AG09319 (cell line): ENCODE measurements around the gene ARRB1.

Source experiments
- DNase-seq: peaks from one replicate; pipeline ENCODE4 v3.0.0-alpha.2; 2010; ENCODE audit warnings: low read depth; ENCODE audit errors: extremely low read depth
- CTCF ChIP-seq: IDR thresholded peaks from 2 replicates; pipeline ENCODE4 v1.5.1; 2011; ENCODE audit warnings: low read depth, mild to moderate bottlenecking, inconsistent platforms, low read length, moderate library complexity

Gene ARRB1

DNA sequence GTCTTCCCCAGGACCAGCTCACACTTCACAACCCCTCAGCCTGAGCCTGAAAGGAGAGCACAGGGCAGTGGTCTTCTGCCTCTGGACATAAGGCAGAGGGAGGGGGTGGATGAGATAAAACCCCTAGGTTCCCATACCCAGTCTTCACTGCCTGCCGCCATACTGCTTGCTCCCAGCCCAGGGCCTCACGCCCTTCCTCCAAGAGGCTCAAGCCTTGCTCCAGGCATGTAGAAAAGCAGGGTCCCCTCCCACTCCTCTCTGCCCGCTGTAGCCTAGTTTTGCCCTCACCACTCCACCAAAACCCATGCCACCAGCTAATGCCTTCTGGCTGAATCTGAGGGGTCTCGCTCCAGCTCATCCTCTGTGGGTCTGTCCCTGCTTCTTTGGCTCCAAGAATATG, 5.2 kb downstream of the ARRB1 start:
- no peak for TF ChIP-seq CTCF
- DNase-seq = no peak

DNA sequence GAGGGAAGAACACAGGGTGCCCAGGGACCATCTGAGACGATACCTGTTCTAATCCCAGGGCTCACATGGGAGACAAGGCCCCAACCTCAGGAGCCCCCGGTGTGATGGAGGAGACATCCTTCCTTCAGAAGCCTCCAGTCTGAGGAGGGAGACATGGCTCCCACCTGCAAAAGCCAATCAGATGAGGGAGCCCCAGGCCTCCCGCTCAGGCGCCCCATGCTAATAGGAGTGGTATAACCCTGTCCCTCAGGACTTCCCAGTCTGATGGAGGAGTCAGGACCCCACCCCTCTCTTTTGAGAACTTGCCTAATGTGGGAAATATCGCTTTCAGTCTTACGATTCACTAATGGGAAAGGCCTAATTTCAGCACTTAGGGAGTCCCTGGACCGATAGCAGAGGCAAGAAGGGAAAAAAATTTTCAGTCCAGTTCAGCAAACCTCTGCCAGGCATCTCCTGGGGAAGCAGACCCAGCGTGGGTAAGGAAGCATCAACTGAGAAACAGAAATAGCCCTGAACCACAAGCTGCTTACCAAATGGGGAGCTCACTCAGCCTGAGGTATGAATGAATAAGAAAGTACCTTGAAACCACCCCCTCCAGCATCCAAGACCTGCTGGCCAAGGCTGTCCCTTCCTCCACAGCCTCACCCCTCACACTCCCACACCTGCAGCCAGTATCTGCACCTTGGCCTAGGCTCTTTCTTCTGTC, 5.9 kb downstream of the ARRB1 start:
- no peak for DNase-seq

DNA sequence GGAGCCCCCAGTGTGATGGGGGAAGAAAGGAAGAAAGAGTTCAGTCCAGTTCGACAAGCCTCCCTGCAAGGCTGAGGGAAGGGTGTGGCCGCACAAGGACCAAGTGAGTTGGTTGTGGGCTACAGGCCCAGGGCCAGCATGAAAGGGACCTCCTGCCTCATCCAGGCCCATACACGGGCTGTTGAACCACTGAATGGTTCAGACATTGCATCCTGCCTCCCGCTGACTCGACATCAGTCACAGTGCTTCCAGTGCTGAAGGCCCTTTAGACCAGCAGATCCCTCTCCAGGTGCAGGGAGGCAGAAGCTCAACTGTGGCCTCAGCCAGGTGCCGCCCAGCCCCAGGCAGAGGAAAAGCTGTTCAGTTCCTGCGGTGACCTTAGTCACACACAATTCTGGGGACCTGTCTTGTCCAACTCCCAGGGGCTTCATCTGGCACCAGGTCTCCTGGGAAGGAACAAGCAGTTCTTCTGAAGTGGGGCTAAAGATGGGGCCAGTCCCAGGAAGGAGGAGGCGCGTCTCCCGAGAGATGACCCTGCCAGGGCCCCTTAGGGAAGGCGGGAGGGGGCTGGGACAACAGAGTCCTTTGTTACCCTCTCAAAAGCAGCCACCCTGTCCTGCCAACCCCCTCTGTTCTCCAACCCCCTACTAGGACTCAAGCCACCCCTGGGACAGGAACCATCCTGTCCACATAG, 6.6 kb downstream of the ARRB1 start:
- TF ChIP-seq CTCF = no peak
- no peak for DNase-seq

More for the DNA sequence above, 5.9 kb downstream of the ARRB1 start:
- no peak for TF ChIP-seq CTCF

DNA sequence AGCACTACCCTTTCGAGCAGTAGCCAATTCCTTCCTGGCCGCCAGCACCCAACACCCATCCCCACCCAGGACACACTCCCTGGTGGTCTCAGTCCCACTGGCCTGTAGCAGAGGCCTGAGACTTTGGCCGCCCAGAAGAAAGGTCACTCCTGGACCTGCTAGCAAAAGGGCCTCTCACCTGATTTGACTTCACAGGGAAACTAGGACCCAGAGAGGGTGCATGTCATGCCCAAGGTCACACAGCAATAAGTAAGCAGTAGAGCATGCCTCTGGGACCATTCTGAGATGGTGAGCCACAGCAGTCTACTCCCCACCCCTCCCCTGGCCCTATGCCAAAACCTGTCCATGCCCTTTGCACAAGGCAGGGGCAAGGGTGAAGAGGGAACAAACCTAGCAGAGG, 7.3 kb downstream of the ARRB1 start:
- DNase-seq = no peak
- TF ChIP-seq CTCF = no peak

DNA sequence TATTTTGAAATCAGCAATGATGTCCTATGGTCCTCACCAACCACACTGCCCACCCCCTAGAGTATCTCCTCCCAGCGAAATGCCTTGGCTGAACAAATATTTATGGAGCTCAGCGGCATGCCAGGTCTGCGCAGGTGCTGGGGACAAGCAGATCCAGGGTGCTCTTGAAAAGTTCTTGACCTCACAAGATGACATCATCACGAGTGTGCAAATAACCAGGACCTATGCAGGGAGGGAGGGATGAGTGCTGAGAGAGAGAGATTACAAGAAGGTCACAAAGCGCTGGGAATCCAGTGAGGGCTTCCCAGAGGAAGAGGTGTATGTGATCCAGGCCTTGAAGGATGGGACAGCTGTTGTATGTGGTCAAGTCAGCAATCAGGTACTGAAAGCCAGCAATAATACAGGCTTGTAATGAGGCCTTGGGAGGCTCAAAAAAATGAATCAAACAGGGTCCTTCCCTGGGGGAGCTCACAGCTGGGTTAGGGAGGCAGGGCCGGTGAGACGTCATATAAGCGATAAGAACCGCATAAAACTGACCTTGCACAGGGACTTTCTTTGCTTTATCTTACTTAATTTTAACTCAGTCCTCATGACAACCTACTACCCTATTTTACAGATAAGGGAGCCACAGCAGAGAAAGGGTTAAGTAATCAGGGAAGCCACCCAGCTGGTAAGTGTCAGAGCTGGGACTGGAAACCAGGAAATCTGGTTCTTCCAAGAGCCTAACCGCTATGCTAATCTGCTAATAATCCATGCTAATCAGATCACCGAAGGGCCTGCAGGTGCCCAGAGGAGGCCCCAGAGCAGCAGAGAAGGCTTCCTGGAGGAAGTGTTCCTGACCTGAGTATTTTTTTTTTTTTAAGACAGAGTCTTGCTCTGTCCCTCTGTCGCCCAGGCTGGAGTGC, 8.2 kb downstream of the ARRB1 start:
- DNase-seq = no peak
- TF ChIP-seq CTCF = no peak

GRCh38 chr11:75342231-75342918, 9.1 kb downstream of the ARRB1 start:
- TF ChIP-seq CTCF = no peak
- DNase-seq = no peak
